Right lobe of liver (tissue), 4 donors: Measurements from ENCODE around the gene MAP3K13.

Source experiments
- CTCF ChIP-seq, 4 donors: fragments of 200-600 bp in 3 of 4; fragments of 450-650 bp in 1 of 4; IDR thresholded peaks; one replicate each; pipeline versions ENCODE4 v1.5.1 to v1.8.0; 2016 to 2022; ENCODE audit warnings: antibody characterized with exemption in 4 of 4, mild to moderate bottlenecking in 2 of 4
- POLR2A ChIP-seq: fragments of 450-650 bp; IDR thresholded peaks from one replicate; pipeline ENCODE4 v1.6.1; 2017; ENCODE audit warnings: antibody characterized with exemption, mild to moderate bottlenecking
- donor health status: DM: no; HTN: no; CAD: no.
- donor health status: DM: no; HTN: no; CAD: no.
- donor health status: DM: no; HTN: yes; CAD: no.

- TF ChIP-seq CTCF (IDR thresholded peaks at IDR 0.05) (no peak), POLR2A (no peak)
These were observed 15.5 kb upstream of the MAP3K13 start for GRCh38 chr3:185347399-185347798.
